NCI-H345 treated with DMSO at 0.1 percent for 48 hours (cell line): Measurements from ENCODE around the gene MYO10.
A peak's percentile ranks its signal among the peaks of the same experiment; 100 is the strongest.
"Not testable (repeated sequence)": the region's sequence is repeated elsewhere in the genome, so short reads cannot be mapped to it uniquely, and the experiment has no call there.

Experiments used
- DNase-seq: peaks from one replicate; lab custom pipeline; 2025; ENCODE audit not compliant: unreplicated experiment; lab: John Stamatoyannopoulos, UW

Gene MYO10

DNA sequence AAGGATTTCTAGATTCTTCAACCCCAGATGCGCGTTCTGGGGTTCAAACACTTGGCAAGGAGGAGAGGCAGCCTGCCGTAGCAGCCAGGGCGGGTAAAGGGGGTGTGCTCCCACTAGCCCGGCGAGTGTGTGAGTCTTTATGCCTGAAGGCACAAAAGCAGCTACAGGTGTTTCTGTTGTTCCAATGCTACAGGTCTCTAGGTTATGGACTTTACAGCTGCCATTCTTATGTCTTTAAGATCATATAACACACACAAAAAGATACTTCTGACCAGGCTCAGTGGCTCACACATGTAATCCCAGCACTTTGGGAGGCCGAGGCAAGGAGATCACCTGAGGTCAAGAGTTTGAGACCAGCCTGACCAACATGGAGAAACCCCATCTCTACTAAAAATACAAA lies 185.6 kb downstream of the MYO10 start:
- no peak for DNase-seq

DNA sequence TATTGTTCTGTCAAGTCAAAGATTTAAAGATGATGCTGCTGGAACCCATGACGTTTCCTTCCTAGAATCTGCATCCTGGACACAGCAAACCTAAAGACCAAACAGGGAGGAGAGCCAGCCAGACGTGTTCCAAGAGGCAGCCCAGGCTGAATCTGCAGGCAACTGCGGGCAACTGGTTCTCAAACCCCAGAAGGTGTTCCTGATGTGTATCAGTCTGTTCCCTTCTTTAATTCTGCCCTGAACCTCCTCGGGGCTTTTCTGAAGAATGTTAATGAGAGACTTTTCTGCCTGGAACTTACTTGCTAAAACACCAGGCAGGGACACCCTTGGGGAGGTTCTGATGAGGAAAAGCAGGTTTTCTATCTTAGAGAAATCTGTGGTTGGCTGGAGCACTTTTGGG lies 186.5 kb downstream of the MYO10 start:
- no peak for DNase-seq

DNA sequence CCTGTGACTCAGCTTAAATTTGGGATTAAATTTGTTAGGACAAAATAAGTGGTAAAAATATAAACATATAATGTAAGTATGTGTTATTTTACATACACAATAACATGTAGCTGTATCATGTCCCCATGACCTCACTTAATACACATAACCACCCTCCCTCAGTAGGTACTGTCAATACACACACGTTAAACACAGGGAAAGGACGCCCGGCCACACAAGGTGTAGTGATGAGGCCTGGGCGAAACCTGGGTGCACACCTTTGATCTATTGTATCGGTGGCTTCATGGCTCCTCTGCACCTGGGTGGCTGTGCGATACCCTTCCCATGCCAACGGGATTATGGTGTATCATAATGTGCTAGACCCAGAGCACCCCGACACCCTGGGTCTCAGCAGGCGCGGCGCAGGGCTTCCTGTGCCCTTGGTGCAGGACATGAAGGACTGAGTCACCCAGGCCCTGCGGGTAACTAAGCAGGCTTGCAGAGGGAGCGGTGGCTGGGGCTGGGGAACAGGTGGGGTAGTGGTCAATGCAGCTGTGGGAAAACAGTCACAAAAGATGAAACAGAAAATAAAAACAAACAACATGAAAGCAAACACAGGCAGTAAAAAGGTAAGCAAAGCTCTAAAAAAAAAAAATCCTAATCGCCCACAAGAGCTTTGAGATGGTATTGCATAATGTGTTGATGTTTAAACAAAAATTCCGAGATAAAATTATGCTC lies 191.8 kb downstream of the MYO10 start:
- DNase-seq, result no peak

DNA sequence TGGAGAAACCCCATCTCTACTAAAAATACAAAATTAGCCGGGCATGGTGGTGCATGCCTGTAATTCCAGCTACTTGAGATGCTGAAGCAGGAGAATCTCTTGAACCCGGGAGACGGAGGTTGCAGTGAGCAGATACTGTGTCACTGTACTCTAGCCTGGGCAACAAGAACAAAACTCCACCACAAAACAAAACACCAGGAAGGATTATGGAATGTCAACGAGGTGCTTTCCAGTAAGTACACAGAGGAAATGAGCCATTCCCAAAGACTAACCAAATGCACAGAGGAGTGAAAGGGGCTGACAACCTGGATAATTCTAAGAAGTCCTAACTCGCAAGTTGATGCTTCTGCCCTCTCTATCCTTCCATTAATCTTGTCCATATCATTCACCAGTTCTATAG lies 193.2 kb downstream of the MYO10 start:
- DNase-seq, result no peak

DNA sequence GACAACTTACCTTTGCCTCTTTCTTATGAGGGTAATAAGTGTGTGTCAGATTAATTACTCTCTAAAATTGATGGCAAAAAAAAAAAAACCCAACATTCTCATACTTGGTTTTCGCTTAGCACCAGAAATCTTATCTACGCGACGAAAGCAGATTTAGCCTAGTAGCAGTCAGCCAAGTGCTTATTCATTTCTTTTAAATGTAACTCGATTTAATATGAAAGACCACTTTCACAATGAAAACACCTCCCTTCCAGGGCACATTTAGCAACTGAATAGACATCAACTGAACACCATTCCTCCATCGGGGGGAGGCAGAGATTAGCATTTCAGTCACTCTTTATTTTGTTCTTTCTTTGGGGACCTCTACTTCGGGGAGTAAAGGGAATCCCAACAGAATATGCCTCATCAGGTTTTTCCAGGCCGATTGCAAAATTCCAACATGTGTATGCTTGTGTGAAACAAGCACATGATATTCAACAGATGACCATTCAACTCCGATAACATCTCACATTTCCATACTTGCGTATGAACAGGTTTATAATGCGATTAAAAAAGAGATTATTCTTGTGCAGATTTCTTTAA lies 195.2 kb downstream of the MYO10 start:
- no peak for DNase-seq

DNA sequence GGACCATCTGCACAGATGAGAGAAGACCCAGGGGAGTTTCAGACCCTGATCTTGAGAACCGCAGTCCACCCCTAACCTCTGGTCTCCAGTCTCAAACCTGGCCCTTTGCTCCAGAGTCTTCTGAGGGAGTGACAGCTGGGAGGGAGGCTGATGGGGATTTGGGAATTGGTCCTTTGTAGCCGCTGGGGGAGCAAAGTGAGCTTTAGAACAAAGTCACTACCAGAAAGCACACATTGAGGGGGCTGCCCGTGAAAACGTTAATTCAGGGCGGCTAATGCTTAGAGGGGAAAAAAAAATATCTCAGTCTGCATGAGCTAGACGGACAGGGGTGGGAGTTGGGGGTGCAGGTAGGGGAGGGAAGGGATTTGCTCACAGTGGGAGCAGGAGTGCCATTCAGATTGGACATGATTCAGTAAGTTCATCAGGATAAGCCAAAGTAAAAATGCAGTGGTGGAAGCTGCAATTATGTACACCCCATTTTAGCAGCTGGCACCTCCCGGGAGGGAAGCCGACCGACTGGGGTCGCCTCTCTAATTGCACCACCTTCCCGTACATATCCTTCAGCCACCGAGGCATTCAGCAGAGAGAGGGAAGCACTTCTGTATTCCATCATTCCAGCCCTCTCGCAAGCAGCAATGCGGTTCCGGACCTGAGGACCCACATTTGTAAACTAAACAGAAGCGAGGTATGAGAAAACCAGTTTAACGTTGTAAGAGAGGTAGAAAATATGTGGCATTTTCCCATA lies 195.8 kb downstream of the MYO10 start:
- no peak for DNase-seq

DNA sequence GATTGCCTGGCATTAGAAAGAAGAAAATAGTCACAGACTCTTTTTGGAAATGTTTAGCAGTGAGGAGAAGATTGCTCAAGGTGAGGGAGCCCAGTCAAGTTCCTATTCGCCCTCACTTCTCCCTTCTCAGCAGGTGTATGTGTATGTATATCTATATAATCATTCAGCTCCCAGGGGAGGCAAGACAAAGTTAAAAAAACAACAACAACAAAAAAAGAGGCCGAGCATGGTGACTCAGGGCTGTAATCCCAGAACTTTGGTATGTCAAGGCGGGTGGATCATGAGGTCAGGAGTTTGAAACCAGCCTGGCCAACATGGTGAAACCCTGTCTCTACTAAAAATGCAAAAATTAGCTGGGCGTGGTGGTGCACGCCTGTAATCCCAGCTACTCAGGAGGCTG lies 197.7 kb downstream of the MYO10 start:
- DNase-seq, result not testable (repeated sequence)

DNA sequence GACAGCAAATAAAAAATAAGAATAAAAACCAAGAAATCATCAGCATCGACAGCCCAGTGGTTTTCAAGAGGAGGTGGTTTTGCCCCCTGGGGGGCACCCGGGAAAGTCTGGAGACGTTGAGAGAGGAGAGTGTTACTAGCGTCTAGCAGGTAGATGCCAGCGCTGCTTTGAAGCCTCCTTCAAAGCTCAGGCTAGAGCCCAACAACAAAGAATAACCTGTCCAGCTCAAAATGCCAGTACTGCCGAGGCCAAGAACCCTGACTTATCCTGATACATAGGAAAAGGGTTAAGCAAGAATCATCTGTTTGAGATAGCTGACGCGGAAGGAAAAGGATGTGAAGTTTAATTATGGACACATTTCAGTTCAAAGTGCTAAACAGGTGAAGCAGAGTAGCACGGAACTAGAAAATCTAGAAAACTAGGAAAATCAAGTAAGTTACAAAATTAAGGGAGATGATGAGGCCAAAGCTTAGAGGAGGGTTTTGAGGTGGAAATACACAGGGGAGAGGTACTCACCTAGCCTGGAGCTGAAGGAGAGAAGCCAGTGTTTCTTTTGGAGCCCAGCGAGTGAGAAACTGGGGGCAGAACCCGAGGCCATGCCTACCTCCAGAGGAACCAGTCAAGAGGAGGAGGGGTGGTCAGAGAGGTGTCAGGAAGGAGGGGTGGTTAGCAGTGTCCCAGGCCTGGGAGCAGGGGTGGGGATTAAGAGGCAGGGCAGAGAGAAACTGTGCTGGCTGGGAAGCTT lies 198.3 kb downstream of the MYO10 start:
- DNase-seq, result no peak

DNA sequence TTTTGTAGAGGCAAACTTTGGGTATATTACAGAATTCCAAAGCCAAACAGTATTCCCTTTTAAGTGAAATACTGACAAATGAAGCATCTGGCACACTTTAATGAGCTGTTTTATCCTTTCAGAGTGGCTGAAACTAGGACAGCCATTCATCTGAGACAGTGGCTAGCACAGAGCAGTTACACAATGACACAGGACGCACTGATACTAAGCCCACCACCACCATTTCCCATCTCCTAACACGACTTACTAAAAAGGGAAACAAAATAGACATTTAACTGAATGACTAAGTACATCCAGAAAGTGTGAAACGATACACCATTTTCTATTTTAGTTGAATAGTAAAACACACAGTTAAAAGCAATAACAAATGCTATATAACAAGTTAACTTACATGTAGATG lies 198.9 kb downstream of the MYO10 start:
- DNase-seq, result no peak

DNA sequence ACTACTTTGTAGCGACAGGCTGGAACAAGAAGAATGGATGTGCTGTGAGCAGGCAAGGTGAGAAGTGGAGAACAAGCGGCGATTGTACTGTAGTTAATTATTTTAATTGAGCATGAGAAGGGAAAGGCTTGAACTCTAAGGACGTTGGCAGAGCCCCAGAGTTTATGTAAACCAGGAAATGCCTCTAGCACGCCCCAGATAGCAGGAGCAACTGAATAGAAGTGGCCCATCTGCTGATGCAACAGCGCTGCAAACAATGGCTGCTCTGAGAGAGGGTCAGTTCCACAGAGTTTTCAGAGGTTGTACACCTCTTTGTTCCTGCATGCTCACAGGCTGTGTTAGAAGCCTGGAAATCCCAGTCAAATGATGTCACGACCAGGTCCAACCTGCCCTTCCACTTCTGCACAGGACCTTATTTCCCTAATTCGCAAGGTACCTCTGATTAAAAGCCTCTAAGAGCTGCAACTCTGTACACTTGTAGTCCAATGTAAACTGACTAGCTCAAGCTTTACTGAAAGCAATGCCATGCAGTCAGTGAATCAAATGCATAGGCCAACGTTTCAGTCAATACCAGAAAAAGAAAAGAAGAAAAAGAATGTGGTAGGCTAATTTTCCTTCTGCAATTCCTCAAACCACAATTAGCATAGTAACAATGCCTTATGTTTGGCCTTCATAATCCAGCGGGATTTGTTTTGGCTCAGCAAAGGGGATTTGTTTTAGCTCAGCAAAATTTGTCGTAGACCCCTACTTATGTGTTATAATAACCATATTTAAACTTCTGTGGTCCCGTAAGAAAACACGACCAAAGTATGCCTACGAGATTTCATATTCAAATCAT lies 199.7 kb downstream of the MYO10 start:
- DNase-seq, result peak; percentile 75

DNA sequence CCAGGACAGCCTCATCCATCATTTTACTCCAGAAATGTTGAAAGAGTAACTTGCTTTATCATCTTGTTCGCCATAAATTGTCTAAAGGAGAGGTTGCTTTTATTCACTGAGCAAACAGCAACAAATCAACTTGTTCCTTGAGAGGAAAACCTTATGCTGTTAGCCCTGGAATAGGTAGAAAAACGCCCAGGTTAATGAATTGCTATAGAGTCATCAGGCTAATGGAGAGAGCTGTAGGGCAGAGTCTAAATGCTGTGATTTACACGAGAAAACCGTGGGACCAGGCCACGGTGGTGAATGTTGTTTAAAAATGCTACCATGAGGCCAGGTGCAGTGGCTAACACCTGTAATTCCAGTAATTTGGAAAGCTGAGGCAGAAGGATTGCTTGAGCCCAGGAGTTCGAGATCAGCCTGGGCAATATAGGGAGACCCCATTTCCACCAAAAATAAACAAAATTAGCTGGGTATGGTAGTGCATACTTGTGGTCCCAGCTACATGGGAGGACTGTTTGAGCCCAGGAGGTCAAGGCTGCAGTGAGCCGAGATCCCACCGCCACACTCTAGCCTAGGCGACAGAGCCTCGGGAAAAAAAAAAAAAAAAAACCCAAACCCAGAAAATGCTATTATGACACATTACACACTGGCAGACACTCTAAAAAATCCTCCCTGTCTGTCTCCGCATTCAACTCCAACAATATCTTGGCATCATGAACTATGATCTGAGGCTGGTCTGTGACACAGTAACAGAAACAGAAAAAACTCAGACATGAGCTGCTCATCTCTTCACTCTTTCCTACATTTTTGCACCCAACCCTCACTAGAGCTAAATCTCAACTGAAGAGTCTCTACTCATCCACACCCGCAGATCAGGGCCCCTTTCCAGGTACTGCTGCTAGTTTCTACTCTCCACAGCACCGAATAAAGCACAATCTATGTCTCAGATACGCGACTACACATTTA lies 200.7 kb downstream of the MYO10 start:
- DNase-seq, result no peak

DNA sequence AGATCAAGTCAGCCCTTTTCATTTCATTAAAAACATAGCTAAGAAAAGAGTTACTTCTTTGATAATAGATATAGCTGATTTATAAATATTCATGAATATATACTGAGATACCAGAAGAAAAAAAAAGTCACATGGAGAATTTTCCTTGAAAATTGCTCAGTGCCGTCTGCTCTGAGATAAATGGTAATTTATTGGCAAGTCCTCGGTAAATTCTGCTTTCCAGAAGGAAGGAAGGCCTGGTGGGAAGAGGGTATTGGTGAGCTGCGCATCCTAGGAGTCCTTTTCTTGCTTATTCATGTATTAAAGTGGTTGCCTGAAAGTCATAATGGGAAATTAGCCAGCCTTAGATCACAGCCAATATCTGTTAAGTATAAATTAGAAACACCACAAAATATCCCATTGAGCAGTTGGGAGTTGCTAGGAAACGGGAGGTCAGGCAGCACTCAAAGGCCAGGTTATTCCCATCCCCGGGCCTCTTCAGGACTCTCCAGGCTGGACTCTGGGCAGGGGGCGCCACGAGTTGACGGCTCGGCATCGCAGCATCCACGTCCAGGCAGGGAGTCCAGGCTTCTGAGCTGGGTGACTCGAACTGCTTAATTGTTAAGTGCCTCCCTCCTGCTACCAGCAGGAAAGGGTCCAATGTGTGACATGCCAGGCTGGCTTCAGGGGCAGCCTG lies 202.6 kb downstream of the MYO10 start:
- DNase-seq, result no peak

DNA sequence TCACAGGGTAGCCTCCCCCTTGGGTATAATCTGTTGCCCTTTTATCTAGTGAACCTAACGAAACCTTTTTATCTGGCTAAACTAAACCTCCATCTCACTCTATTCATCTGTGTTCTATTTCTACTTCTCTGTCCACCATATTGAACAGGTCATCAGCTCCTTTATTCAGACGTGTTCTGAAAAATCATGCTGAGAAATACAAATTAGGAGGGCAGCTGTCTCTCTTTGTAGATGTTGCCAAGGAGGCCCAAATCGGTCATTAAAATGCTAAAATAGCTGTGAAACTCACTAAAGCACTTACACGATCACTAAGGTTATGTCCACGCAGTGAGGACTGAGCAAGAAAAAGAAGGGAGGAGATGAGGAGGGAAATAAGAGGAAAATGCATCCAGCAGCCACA lies 203.7 kb downstream of the MYO10 start:
- no peak for DNase-seq

DNA sequence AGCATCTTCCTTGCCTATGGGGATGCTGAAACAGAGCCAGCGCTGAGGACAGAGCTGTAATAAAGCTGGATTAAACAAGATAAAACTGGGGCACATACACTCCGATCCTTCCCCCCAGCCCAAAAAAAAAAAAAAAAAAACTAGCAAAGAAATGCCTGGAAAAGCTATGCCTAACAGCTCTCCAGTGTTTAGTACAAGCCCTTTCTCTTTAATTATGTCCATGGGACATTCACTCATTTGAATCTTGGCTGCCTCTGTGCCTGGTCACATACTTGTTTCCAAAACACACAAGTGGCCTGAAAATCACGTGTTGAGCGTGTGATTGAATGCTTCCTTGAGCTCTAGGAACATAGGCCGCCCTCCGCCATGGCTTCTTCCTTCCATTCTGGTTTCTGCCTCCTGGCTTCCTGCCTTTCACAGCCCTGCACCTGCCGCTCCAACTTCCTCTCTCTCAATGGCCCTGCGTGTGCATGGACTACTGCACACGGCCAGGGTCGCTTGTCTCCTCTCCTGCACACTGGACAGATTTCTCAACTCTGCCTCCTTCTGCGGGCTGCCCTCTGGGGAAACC lies 208.2 kb downstream of the MYO10 start:
- peak; percentile 24 for DNase-seq

DNA sequence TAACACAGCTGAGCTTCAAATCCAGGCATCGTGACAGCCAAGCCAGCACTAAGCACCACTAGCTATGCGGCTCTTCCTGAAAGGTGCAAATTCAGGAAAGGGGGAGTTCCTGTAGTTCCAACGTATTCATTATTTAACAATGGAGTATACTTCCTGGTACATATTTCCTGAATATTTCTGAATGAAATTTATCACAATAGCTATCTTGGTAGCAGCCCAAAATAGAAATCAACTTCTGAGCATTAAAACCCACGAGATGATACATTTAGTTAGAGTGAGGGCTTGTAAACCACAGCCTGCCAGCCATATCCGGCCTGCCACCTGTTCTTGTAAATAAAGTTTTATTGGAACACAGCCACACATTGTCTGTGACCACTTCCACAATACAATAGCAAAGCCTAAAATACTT lies 209.5 kb downstream of the MYO10 start:
- DNase-seq, result no peak

DNA sequence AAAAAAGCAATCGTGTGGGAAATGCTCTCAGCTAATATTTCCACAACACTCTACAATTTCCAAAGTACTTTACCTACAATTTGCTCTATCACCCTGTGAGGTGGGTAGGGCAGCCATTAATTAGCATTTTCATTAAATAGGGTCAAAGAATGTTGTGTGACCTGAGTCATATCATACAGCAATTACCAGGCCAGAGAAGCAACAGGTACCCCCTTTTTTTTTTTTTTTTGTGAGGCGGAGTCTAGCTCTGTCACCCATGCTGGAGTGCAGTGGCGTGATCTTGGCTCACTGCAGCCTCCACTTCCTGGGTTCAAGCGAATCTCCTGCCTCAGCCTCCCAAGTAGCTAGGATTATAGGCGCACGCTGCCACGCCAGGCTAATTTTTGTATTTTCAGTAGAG lies 210.5 kb downstream of the MYO10 start:
- no peak for DNase-seq

DNA sequence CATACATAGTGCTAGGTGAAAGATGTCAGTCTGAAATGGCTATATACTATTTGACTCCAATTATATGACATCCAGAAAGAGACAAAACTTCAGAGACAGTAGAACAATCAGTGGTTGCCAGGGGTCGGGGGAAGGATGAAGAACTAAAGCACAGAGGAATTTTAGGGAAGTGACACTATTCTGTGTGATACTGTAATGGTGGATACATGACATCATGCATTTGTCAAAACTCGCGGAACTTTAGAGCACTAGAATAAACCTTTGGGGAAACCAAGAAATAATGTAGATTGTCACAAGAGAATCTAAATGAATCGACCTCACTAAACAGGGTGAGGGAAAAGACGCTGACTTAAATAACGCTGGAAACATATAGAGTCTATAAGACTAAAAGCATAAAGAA lies 212.3 kb downstream of the MYO10 start:
- no peak for DNase-seq

DNA sequence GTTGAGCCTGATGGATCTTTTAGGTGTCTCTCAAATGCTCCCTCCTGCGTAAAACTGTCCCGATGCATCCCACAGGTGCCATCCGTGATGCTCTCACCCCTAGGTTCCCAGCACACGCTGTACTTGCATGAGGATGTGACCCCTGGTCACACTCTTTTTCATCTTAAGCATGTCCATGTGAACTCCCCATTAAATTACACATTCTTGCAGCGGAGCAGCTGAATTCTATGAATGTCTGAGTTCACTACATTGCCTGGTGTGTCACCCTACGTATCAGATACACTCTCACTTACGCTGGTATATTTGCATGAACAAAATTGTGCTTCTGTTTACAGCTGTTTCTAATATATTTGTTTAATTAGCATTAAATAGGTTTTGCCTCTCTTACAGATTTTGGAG lies 214.0 kb downstream of the MYO10 start:
- no peak for DNase-seq
